IMR-90 (cell line): ENCODE results near the gene OCSTAMP.

Source experiments
- BHLHE40 ChIP-seq: fragments of 150-350 bp; IDR thresholded peaks from 2 replicates; pipeline ENCODE4 v1.6.1; 2016; ENCODE audit warnings: mild to moderate bottlenecking, low read depth, low read length
- CEBPB ChIP-seq: IDR thresholded peaks from 2 replicates; pipeline ENCODE4 v1.6.1; 2012; ENCODE audit warnings: low read depth, low read length, improper control_type of control experiment
- CTCF ChIP-seq: conservative IDR thresholded peaks from 2 replicates; pipeline ENCODE4 v1.5.1; 2012; ENCODE audit warnings: mild to moderate bottlenecking, low read depth, low read length, improper control_type of control experiment
- POLR2A ChIP-seq: IDR thresholded peaks from 2 replicates; pipeline ENCODE4 v1.6.1; 2012; ENCODE audit warnings: mild to moderate bottlenecking, low read depth, low read length
- RCOR1 ChIP-seq: IDR thresholded peaks from 2 replicates; pipeline ENCODE4 v1.6.1; 2012; ENCODE audit warnings: mild to moderate bottlenecking, low read length, improper control_type of control experiment; ENCODE audit not compliant: insufficient replicate concordance
- SMC3 ChIP-seq: fragments of 150-350 bp; IDR thresholded peaks from 2 replicates; pipeline ENCODE4 v1.6.1; 2016; ENCODE audit warnings: low read depth, mild to moderate bottlenecking, antibody characterized with exemption, low read length, moderate library complexity

- TF ChIP-seq CTCF (no peak), POLR2A (no peak), RCOR1 (no peak), BHLHE40 (no peak), CEBPB (no peak), SMC3 (no peak)
Measured at GRCh38 chr20:46555370-46555956, 5.0 kb upstream of the OCSTAMP start.
